NCI-H146 (cell line): ENCODE measurements around the gene URB1.
"Not testable (repeated sequence)": the region's sequence is repeated elsewhere in the genome, so short reads cannot be mapped to it uniquely, and the experiment has no call there.

ENCODE experiments used
- DNase-seq: peaks from one replicate; lab custom pipeline; 2025; lab: John Stamatoyannopoulos, UW

Gene URB1

DNA sequence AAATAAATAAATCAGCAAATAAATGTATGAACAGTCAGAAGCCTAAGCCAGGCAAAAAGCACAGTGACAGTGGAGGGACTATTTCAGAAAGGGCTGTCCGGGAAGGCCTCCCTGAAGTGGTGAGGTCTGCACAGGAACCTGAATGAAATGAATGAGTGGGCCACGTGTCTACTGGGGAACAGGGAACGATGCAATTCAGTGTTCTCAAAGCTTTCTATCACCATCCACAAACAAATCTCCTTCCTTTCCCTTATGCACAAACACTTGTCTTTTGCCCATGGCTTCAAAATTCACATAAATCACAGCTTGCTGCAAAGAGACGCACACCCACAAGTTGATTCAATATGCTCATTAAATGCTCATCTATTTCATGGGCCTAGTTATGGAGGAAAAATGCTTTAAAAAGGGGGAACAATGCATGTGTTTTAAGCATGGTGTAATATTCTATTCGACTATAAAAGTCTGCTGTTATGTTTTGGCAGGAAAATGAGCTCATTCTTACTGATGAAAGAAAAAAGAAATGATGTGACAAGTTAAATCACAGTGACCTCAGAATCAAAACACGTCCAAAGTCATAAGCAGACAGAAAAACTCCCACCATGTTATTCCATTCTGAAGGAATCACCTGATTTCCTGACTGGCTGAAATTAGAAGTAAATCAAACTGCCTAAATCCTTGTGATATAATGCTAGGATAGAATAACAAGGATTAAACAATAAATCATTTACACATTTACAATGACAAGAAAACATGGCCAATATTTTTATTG is 21.6 kb downstream of the URB1 start:
- DNase-seq: no peak

DNA sequence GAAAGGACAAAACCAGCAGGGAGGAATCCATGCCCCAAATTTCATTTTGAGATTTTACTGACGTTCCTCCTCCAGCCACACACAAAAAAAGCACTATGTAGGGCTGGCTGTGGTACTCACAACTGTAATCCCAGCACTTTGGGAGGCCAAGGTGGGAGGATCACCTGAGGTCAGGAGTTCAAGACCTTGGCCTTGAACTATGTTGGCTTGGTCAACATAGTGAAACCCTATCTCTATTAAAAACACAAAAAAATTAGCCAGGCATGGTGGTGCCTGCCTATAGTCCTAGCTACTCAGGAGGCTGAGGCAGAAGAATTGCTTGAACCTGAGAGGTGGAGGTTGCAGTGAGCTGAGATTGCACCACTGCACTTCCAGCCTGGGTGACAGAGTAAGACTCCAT is 23.9 kb downstream of the URB1 start:
- DNase-seq: not testable (repeated sequence)

DNA sequence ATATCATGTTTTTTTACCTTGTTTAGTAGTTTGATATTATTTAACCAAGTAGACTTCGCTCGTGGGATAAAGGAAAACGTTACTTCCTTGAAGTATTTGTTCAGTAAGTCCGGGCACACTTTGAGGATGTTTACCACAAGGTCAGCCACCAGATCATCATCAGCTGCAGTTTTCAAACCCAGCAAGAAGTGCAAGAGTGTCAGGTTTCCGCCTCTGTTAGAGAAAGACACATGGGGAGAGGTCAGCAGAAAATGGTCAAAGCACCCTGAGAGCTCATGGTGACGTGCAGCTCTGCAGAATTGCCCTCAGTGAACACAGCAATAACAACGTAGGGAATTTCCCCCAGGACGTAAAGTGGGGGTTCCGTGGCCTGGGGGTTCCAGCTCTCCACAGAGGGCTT is 24.4 kb downstream of the URB1 start:
- DNase-seq: no peak

DNA sequence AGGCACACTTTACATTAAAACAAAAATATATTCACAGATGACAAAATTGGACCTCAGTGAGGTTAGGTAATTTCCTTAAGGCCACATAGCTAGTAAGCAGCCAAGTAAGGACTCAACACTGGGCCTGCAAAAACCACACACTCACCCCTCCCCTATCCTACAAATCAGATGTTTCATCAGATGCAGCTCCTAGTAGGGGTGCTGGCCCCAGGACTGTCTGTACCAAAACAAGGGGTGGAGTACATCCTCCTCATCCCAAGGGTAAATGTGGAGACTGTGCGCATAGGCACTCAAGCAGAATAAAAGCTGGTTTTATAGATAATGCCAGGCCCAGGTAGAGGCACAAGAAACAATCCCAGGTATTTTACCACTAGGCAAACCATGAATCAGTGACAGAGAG is 25.7 kb downstream of the URB1 start:
- DNase-seq: no peak

DNA sequence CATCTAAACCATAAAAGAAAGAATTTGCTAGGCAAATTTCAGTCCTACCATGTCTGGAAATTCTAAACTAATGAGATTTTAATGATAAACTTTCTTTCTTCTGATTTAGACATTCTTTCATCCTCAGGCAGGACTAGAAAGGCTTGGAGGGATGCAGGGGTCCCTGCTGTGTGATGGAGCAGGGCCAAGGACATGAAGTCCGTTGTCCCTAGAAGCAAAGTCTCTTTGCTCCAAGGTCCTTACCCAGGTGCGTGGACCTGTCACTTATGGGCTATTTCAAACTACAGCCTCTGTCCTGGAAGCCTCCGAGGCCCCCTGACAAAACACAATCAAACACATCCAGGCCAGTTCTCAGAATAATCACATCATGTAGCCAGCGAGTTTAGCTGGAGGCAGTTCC is 26.6 kb downstream of the URB1 start:
- DNase-seq: no peak

DNA sequence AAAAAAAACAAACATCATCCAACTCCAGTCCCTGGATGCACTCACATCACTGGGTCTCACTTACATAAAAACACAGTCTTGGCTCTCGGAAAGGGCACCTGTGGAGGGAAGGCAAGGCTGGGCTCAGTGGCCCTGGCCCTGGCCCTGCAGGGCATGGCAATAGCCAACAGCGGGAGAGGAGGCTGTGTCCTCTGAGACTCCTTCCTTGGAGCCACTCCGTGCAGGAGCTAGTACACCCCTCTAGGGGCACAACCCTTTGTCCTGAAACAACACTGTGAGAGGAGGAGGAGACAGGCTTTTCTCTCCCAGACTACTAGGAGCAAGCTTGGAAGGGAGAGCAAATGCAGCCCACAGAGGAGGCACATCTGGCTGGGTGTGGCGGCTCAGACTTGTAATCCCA is 28.0 kb downstream of the URB1 start:
- no peak for DNase-seq

DNA sequence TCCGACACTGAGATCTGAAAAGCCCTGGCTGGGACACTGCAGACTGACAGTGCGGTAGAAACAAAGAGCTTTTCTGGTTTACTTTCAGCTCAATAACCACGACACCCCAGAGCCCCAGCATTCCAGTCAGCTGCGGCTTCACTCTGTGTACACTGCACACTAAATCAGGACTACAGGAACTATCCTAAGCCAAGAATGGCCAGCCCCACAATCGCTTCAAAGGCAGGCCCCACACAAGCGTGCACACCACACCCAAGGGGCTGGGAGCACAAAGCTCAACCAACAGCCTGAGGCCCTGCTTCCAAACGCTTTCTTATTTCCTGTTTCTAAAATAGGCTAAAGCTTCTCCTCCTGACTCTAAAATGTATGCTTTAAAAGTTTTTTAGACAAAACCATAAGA is 28.4 kb downstream of the URB1 start:
- DNase-seq: no peak

DNA sequence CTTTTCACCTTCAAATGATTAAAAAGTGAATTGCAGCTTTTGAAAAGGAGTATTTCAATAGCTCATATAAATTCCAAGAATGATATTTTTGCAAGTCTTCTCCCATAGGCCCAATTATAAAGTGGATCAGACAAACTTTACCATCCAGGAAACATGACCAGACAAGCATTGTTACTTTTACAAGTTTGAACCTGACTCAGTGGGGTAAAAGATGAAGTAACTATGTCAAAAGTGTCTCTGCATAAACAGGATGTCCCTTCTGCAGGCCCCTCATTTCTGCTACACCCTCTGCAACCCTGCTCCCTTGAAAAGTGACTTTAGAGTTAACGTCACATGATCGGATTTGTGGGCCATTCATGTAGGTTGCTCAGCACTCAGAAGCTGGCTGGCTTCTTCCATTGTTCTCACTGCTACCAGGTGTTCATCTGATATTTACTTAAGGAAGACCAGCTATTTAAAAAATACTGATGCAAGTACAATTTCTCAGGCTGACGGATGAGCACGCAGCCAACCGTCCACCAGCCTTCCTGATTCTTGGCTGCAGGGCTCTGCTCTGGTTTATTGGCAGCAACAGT is 32.3 kb downstream of the URB1 start:
- peak; percentile 63 for DNase-seq

DNA sequence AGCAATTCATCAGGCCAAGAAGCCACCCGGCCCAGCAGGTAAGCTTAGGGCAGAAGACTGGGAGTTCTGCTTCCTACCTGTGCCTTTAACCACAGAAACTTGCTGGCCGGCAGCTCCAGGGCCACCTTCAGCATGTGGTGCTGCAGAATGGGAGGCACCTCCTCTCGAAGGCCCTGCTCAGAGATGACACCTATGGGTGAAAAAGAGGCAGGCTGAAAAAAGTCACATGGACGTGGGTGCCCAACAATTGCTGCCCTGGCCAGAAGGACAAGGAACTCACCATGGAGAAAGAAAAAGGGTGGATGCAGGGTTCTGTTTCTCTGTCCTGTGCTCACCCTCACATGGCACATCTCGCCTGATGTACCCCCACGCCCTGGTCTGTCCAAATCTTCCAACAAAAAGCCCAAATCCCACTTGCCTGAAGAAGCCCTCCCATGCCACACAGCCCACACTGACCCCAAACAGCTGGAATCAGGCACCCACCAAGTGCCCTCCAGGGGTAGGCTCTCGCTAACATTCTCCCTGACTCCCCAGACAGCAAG is 33.0 kb downstream of the URB1 start:
- peak; percentile 1 for DNase-seq

DNA sequence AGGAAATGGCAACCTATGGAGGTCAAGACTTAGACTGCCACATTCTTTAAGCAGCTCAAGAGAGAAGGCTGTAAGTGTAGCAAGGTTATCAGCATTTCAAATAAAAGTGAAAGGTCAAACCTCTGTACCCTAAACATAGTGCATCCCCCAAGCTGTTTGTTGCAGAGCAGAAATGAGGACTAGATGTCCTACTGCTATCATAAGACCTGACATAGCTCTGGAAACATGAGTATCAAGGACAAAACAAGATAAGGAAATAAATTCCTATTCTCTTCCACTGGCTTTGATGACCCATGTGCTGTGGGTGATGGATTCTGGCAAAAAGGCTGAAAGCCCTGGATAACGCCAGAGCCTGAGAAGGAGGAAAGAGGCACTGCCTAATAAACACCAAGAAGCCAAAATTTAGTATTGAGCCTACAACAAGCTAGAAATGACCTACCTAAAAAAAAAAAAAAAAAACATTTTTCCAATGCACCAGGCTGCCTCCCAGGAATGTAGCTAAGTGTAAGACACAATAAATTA is 35.9 kb downstream of the URB1 start:
- DNase-seq: no peak

DNA sequence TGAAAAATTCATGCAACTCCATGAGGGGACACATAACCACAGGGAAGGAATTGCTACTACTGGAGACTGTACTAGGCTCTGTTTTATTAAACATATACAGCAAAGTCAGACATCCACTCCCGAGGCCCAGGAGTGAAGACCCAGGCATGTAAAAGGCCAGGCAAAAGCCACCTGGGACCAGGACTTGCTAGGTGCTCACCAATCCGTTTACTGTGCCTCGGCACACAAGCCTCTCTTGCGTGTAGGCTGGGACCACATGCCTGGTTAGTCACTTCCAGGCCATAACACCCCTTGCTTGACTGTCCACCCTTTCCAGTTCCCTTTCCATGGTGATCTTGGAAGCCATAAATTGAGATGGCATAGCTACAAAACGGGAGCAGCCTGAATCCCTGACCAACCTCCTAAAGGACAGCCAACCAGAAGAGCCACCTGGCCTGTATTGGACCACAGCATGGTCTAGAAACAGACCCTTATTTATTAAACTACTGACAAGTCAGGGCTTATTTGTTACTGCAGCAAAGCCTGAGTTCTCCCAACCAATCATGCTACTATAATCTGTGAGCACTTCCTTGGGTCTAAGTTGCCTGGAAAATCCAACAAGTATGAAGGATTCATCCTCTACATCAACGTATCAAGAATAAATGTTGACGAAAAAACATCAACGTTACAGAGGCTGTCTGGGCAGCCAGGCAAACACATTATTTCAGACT is 39.7 kb downstream of the URB1 start:
- no peak for DNase-seq

DNA sequence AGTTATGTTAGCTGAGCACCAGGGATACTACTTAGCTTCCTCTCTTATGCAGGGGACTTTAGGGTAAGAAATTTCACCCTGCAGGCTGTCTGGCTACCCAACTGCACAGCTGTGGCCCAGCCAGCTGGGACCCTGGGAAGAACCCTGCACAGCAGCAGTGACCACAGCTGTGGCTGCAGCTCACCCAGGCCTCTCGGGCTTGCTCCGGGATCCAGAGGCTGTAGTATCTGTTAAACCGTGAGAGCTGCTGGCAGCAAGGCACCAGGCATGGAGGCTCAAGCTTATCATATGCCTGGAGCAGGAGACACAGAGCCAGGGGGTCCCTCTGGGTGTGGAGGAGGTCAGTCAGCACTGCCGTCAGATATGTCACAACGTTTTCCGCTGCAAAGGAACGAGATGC is 40.3 kb downstream of the URB1 start:
- no peak for DNase-seq

DNA sequence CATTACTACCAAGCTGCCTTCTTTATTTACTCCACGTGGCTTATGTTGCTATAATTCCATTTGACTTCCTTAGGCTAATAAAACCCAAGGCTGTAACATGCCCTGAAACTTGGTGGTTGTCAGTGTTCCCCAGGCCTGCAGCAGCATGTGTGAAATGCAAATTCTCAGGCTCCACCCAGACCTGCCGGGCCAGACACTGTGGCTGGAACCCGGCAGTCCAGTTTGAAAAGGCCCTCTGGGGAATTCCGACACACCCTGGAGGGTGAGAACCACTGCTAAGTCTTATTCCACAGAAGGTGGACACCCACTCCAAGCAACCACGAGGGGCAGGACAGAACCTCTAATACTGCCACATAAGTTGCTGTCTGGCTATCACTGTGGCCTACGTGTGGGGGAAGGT is 41.4 kb downstream of the URB1 start:
- DNase-seq: no peak

DNA sequence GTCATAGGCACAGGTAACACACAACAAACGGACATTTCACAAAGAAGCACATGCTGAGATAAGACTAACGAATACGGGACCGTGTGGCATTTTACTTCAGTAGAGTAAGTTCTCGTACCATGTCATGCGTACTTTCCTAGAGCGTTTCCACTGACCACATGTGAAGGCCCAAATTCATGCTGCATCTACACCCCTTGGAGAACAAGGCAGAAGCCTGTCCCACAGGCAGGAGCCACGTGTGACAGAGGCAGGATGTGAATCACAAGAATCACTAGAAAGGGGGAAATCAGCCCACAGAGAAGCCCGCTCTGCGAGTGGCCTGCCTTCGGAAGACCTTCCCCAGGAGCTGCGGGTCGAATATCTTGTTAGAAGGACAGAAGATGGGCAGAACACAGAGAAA is 41.8 kb downstream of the URB1 start:
- DNase-seq: no peak

DNA sequence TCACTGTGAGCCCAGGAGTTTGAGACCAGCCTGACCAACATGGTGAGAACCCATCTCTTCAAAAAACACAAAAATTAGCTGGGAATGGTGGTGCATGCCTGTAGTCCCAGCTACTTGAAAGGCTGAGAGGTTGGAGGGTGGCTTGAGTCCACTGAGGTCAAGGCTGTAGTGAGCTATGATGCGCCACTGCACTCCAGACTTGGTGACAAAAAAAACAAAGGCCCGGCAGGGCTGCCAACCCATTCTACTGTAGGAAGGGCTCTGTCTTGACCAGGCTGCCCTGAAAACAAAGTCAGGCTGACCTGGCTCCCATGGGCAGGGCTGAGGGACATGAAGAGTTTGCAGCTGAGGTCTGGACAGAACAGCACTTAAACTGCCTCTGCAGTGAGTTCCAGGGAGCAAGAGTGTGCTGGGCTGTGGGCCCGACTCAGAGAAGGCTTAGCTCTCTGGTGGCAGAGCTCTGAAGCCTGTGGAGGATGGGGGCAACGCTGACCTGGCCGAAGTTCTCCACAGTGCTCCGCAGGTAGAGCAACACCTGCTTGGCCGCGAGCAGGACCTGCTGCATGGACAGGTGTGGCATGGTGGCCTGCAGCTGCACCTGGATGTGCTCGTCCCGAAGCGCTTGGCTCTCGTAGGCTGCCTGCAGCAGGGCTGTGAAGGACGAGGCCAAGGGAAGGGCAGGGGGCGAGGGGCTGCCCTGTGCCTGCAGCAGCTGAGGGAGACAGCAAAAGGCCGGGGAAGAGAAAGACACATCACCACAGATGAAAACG is 42.4 kb downstream of the URB1 start:
- DNase-seq: no peak

DNA sequence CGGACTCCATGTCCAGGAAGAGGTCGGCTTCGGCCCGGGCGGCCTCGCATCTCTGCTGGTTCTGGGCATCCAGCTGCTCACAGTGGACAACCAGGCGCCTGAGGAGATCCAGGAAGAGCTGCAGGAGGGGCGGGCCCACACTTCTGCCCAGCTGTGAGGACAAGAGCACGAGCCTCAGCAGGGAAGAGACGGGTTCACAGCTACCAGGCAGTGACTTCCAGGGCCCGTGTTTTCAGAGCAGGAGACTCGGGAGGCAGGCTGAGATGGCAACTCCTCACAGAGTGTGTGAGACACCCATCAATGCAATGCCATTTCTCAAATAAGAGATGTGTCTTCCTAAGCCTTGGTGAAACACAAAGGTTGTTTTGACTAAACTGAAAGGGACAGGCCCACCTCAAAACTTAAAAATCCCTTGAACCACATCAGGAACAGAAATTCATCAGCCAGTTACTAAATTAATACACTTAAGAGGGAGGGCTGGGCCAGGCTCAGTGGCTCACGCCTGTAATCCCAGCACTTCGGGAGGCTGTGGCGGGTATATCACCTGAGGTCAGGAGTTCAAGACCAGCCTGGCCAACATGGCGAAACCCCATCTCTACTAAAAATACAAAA is 43.4 kb downstream of the URB1 start:
- DNase-seq: no peak

DNA sequence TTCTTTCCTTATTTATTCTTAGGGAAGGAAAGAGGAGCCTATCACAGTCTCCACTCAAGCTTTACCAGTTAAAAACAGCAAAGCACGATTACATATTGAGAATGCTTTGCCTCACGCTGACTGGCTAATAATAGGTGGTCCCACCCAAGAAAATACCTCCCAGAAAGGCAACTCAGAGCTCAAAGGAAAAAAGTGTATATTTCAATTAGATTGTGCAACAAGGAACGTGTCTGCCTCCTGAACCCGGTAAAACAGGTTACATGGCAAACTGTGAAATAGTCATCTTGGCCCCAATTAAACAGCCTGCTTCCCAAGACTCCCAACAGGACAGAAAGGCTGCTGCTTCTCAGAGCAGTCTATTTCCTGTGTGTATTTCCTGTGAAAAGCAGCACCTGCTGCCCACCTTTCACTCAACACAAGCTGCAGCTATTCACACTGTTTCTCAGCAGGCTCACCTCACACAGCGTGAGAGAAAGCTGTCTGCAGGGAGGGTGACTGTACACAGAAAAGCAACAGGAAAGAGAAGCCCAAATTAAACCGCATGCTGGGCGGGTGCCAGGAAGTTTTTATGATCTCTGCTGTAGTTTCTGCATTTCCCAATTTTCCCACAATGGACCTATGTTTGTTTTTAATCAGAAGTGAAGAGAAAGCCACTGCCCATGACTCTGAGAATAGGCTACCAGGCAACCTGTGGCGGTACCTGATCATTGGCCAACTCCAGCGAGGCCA is 44.0 kb downstream of the URB1 start:
- DNase-seq: peak; percentile 28

DNA sequence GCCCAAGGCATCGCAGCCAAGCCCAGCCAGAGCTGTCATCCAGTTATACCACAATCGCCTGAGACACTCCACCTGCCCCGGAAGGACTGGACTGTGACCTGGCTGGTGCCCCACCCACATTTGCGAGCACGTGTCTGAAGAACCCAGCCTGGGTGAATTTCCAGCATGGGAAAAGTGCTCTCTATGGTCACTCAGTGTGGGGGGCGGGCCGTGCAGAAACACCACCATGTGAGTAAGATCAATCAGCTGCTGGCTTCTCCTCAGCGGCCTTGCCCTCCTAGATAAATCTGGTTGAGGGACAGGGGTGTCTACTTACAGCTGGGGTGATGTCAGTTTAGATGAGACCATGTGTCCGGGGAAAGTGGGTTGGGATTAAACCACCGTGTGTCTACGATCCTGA is 44.8 kb downstream of the URB1 start:
- DNase-seq: no peak

DNA sequence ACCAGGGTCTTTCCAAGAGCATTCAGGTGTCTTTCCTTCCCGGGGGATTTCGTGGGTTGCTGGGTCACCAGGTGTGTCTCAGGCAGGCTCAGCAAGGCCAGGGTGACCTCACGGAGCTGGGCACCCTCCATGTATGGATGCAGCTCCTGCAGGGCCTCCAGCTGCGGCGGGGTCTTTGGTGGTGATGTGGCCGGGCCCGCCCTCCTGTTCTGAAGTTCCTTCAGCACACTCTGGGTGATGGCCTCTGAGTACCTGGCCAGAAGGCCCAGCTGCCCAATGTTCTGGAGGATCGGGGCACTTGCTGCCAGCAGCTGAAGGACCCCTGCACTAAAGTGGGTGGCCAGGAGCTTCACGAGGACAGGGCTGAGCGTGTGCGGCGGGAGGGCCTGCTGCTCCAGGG is 45.5 kb downstream of the URB1 start:
- no peak for DNase-seq

DNA sequence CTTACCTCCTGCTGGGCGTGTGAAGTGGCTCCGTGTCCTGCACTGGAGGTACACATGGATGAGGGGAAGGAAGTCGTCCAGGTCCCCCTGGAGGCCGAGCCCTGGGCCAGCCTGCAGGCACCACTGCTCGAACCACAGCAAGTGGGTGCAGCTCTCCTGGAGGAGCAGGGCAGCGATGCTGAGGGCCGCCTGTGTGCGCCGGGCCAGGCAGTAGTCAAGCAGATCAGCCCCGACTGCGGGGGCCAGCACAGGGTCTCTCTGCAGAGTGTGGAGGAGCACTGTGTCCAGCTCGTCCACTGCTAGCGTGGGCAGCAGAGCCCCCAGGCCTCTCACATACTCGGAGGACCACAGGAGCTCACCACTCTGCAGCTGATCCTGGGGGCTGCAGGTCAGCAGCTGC is 45.9 kb downstream of the URB1 start:
- DNase-seq: no peak
